Measurements from ENCODE around the gene PNLDC1.
A peak's percentile ranks its signal among the peaks of the same experiment; 100 is the strongest.

Gene PNLDC1

GRCh38 chr6:159831373-159831679, 31.2 kb downstream of the PNLDC1 start:
- H3K9ac ChIP-seq, result peak overlapping the region in 2 of 11 experiments; percentile 4 to 46; a peak in 1 of 22 replicates

GRCh38 chr6:159832946-159833345, 32.9 kb downstream of the PNLDC1 start:
- H3K27me3 ChIP-seq, result no peaks in the 10 kb centered on the region
- no peak overlapping the region for H3K9ac ChIP-seq
- H3K9me3 ChIP-seq (replicated peaks in 1 of 11), result peaks cover 0 to 3% (median 0%) of the 10 kb centered on the region in 11 experiments; a peak in 1 of 22 replicates
- H3K4me2 ChIP-seq, result peak overlapping the region; percentile 20 to 93 (median 41); a peak in 18 of 22 replicates
- H3K4me3 ChIP-seq, result no peak overlapping the region
- H4K20me1 ChIP-seq, result no peaks in the 10 kb centered on the region
- TF ChIP-seq Cebpa-rat (IDR thresholded peaks at IDR 0.05), result no peak
- H3K27ac ChIP-seq, result no peak overlapping the region
- H3K36me3 ChIP-seq, result no peaks in the 10 kb centered on the region
- peaks cover 70 to 100% (median 89%) of the 10 kb centered on the region in 10 experiments for H3K4me1 ChIP-seq

More at GRCh38 chr6:159831373-159831679, 31.2 kb downstream of the PNLDC1 start:
- Histone ChIP-seq H3K27ac (no peak overlapping the region), H3K4me1 (peaks cover 63 to 99% (median 86%) of the 10 kb centered on the region in 10 experiments), H3K27me3 (no peaks in the 10 kb centered on the region), H3K4me2 (peak overlapping the region; percentile 87 to 99 (median 93)), H3K36me3 (no peaks in the 10 kb centered on the region), H3K4me3 (no peak overlapping the region; a peak in 1 of 20 replicates), H3K9me3 (replicated peaks in 1 of 11) (peaks cover 0 to 12% (median 0%) of the 10 kb centered on the region in 11 experiments; a peak in 3 of 22 replicates), H4K20me1 (no peaks in the 10 kb centered on the region)
- no peak for TF ChIP-seq Cebpa-rat (IDR thresholded peaks at IDR 0.05)

DNA sequence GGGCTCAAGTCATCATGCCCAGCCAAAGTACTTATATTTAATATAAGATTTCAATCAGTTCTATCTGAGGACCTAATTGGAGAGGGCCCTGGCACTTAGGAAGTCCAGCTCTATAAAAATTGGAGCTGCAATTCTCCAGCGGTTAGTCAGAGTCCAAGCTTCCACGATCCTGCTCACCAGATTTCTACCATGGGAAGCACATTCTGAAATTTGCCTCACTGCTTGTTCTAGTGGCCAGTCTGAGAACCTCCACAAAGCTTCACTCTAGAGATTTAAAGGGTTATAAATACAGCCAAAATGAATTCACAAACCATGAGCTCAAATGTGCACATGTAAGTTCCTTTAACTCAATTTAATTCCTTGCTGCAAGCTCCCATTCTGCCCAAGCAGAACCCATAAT, 33.5 kb downstream of the PNLDC1 start:
- no peak overlapping the region for H3K9ac ChIP-seq
- no peaks in the 10 kb centered on the region for H4K20me1 ChIP-seq
- H3K27ac ChIP-seq, result no peak overlapping the region
- H3K9me3 ChIP-seq (replicated peaks in 1 of 11), result no peaks in the 10 kb centered on the region
- H3K27me3 ChIP-seq, result no peaks in the 10 kb centered on the region
- H3K4me2 ChIP-seq, result peak overlapping the region; percentile 20 to 93 (median 41); a peak in 16 of 22 replicates
- H3K4me3 ChIP-seq, result no peak overlapping the region
- no peaks in the 10 kb centered on the region for H3K36me3 ChIP-seq
- TF ChIP-seq Cebpa-rat (IDR thresholded peaks at IDR 0.05), result no peak
- peaks cover 64 to 98% (median 83%) of the 10 kb centered on the region in 10 experiments for H3K4me1 ChIP-seq

- no peaks in the 10 kb centered on the region for H3K36me3 ChIP-seq
- no peak overlapping the region for H3K27ac ChIP-seq
- H3K27me3 ChIP-seq, result no peaks in the 10 kb centered on the region
- H3K4me3 ChIP-seq, result no peak overlapping the region
- H3K4me2 ChIP-seq, result peak overlapping the region in 8 of 11 experiments; percentile 29 to 98 (median 65); a peak in 9 of 22 replicates
- no peaks in the 10 kb centered on the region for H4K20me1 ChIP-seq
- H3K9me3 ChIP-seq (replicated peaks in 1 of 11), result no peaks in the 10 kb centered on the region
- no peak overlapping the region for H3K9ac ChIP-seq
- peaks cover 58 to 93% (median 78%) of the 10 kb centered on the region in 10 experiments for H3K4me1 ChIP-seq
- no peak for TF ChIP-seq Cebpa-rat (IDR thresholded peaks at IDR 0.05)
Observed at GRCh38 chr6:159833997-159834603, 34.0 kb downstream of the PNLDC1 start.

- peak overlapping the region in 5 of 11 experiments; percentile 15 to 68 (median 57); a peak in 8 of 22 replicates for H3K27ac ChIP-seq
- H3K4me2 ChIP-seq, result peak overlapping the region; percentile 79 to 98 (median 90)
- H3K27me3 ChIP-seq, result no peaks in the 10 kb centered on the region
- H3K4me3 ChIP-seq, result peak overlapping the region in 8 of 10 experiments; percentile 12 to 54 (median 30); a peak in 13 of 20 replicates
- no peaks in the 10 kb centered on the region for H4K20me1 ChIP-seq
- H3K36me3 ChIP-seq, result no peaks in the 10 kb centered on the region
- H3K4me1 ChIP-seq, result peaks cover 30 to 64% (median 50%) of the 10 kb centered on the region in 10 experiments
- H3K9ac ChIP-seq, result peak overlapping the region in 8 of 11 experiments; percentile 22 to 65 (median 51); a peak in 13 of 22 replicates
- no peaks in the 10 kb centered on the region for H3K9me3 ChIP-seq (replicated peaks in 1 of 11)
- TF ChIP-seq Cebpa-rat (IDR thresholded peaks at IDR 0.05), result no peak
Observed at GRCh38 chr6:159836718-159837490, 36.8 kb downstream of the PNLDC1 start.

- Histone ChIP-seq H4K20me1 (no peaks in the 10 kb centered on the region), H3K27me3 (no peaks in the 10 kb centered on the region), H3K4me1 (peaks cover 26 to 58% (median 44%) of the 10 kb centered on the region in 10 experiments), H3K9me3 (replicated peaks in 1 of 11) (no peaks in the 10 kb centered on the region), H3K9ac (peak overlapping the region in 1 of 11 experiments; percentile 65; a peak in 2 of 22 replicates), H3K27ac (peak overlapping the region in 3 of 11 experiments; percentile 36 to 55 (median 50); a peak in 2 of 22 replicates), H3K36me3 (no peaks in the 10 kb centered on the region), H3K4me2 (peak overlapping the region; percentile 79 to 98 (median 90)), H3K4me3 (peak overlapping the region in 1 of 10 experiments; percentile 54; a peak in 2 of 20 replicates)
- TF ChIP-seq Cebpa-rat (IDR thresholded peaks at IDR 0.05), result no peak
Observed at GRCh38 chr6:159837511-159837910, 37.4 kb downstream of the PNLDC1 start.

- Histone ChIP-seq H3K4me3 (no peak overlapping the region), H3K4me1 (peaks cover 20 to 52% (median 39%) of the 10 kb centered on the region in 10 experiments), H3K36me3 (no peaks in the 10 kb centered on the region), H3K27me3 (no peaks in the 10 kb centered on the region), H4K20me1 (no peaks in the 10 kb centered on the region), H3K9ac (no peak overlapping the region), H3K9me3 (replicated peaks in 1 of 11) (no peaks in the 10 kb centered on the region), H3K27ac (no peak overlapping the region), H3K4me2 (peak overlapping the region in 3 of 11 experiments; percentile 85 to 98 (median 91); a peak in 5 of 22 replicates)
- TF ChIP-seq Cebpa-rat (IDR thresholded peaks at IDR 0.05), result no peak
Observed at GRCh38 chr6:159838020-159838744, 38.1 kb downstream of the PNLDC1 start.

DNA sequence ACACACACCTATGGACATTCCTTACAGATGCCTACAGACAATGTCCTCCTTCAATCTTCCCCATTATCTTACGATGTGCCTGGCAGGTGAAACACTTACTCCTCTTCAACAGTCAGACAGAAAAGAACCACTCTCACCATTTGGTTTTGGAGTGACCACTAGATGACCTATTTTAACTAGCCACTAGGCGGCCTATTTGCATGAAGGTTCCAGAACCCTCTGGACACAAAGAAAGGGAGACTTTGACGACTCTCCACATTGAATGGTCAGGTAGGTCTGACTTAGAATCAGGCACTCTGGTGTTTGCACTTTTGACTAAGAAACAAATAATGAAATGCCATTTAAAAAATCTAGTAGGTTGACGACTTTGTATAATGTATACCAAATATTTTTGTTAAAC, 42.0 kb downstream of the PNLDC1 start:
- TF ChIP-seq Cebpa-rat (IDR thresholded peaks at IDR 0.05), result no peak
- no peak overlapping the region for H3K27ac ChIP-seq
- H3K9me3 ChIP-seq (replicated peaks in 1 of 11), result peaks cover 0 to 9% (median 0%) of the 10 kb centered on the region in 11 experiments; a peak in 5 of 22 replicates
- no peaks in the 10 kb centered on the region for H3K36me3 ChIP-seq
- no peak overlapping the region for H3K9ac ChIP-seq
- H3K4me3 ChIP-seq, result no peak overlapping the region
- H3K27me3 ChIP-seq, result no peaks in the 10 kb centered on the region
- H3K4me2 ChIP-seq, result peak overlapping the region in 1 of 11 experiments; percentile 18; a peak in 4 of 22 replicates
- H4K20me1 ChIP-seq, result no peaks in the 10 kb centered on the region
- peaks cover 6 to 24% (median 14%) of the 10 kb centered on the region in 10 experiments for H3K4me1 ChIP-seq

All from BLaER1 treated with 17β-estradiol and CSF1 and Interleukin-3, amounts not matched to agents 10 nM and 100 nM (cell line).